GM19043 (cell line): ENCODE measurements around the gene TBC1D26.
"Not testable (repeated sequence)": the region's sequence is repeated elsewhere in the genome, so short reads cannot be mapped to it uniquely, and the experiment has no call there.

Source experiments
- ATAC-seq: cut with Tn5 transposase; IDR thresholded peaks from one replicate; pipeline ENCODE4 v1.9.1; 2021; ENCODE audit warnings: low read depth; ENCODE audit not compliant: unreplicated experiment

The TBC1D26 gene

GRCh38 chr17:15731900-15732299, at the start of gene TBC1D26:
TSS of gene TBC1D26 (plus strand) at chr17:15732283. CDS start at chr17:15735349, 3,066 bp downstream.
- ATAC-seq = not testable (repeated sequence)

- ATAC-seq = not testable (repeated sequence)
Observed at GRCh38 chr17:15683135-15683534, 48.9 kb upstream of the TBC1D26 start.

- ATAC-seq = peak; percentile 93
Observed at GRCh38 chr17:15683824-15684478, 48.1 kb upstream of the TBC1D26 start, which contains the start of gene TRIM16. TSS of gene TRIM16 (minus strand) at chr17:15684311. CDS start at chr17:15651609, 32,702 bp downstream.

- ATAC-seq = not testable (repeated sequence)
Observed at GRCh38 chr17:15687494-15687893, 44.6 kb upstream of the TBC1D26 start.

- not testable (repeated sequence) for ATAC-seq
Observed at GRCh38 chr17:15698967-15699366, 33.1 kb upstream of the TBC1D26 start.

- ATAC-seq = peak; percentile 96
Observed at GRCh38 chr17:15699413-15699924, 32.6 kb upstream of the TBC1D26 start, which contains the start of gene ZNF286A. TSS of gene ZNF286A (plus strand) at chr17:15699752. CDS start at chr17:15700330, 578 bp downstream.

- not testable (repeated sequence) for ATAC-seq
Observed at GRCh38 chr17:15699937-15700336, 32.1 kb upstream of the TBC1D26 start.

- ATAC-seq = not testable (repeated sequence)
Observed at GRCh38 chr17:15704239-15704638, 27.8 kb upstream of the TBC1D26 start.

GRCh38 chr17:15704813-15705212, 27.3 kb upstream of the TBC1D26 start:
- not testable (repeated sequence) for ATAC-seq

GRCh38 chr17:15708879-15709278, 23.2 kb upstream of the TBC1D26 start:
- ATAC-seq = not testable (repeated sequence)

GRCh38 chr17:15716601-15717563, 15.2 kb upstream of the TBC1D26 start:
- not testable (repeated sequence) for ATAC-seq

GRCh38 chr17:15730535-15730934, 1.5 kb upstream of the TBC1D26 start:
- not testable (repeated sequence) for ATAC-seq

- ATAC-seq = not testable (repeated sequence)
Observed at GRCh38 chr17:15733174-15733789, 1.2 kb downstream of the TBC1D26 start.

- not testable (repeated sequence) for ATAC-seq
Observed at GRCh38 chr17:15736578-15736977, 4.5 kb downstream of the TBC1D26 start.

GRCh38 chr17:15738066-15738465, 6.0 kb downstream of the TBC1D26 start:
- no peak for ATAC-seq

GRCh38 chr17:15739259-15739658, 7.2 kb downstream of the TBC1D26 start:
- not testable (repeated sequence) for ATAC-seq

- not testable (repeated sequence) for ATAC-seq
Observed at GRCh38 chr17:15740041-15740440, 8.0 kb downstream of the TBC1D26 start.

GRCh38 chr17:15740570-15741120, 8.6 kb downstream of the TBC1D26 start:
- ATAC-seq = no peak

GRCh38 chr17:15741624-15742023, 9.5 kb downstream of the TBC1D26 start:
- ATAC-seq = no peak
